WTC11 (cell line): ENCODE data around the gene SCD. TPM values are rescaled to one million over a fixed set of nuclear protein-coding genes. Genes with fewer than 3 reads are reported as not detected.

ENCODE experiments used
- ATAC-seq: fragments of 200-7000 bp; cut with Tn5 transposase; 2 replicates; pipeline ENCODE4 v1.10.0; 2021; ENCODE audit warnings: mild to moderate bottlenecking, moderate library complexity
- CTCF ChIA-PET: fragments of 300-600 bp; sonication (Branson Sonifier 250); formaldehyde crosslinking; loops from one replicate; lab custom pipeline; 2021; ENCODE audit warnings: antibody characterized with exemption; lab: Charles Lee
- POLR2A ChIA-PET: fragments of 350-600 bp; sonication (Branson Sonifier 250); formaldehyde crosslinking; loops from one replicate; lab custom pipeline; 2021; ENCODE audit warnings: antibody characterized with exemption; lab: Charles Lee
- DNase-seq: peaks from one replicate; pipeline ENCODE4 v3.0.0; 2021; ENCODE audit warnings: low spot score
- H3K27ac Mint-ChIP-seq: 2 replicates; pipeline ENCODE4 v1.8.0; 2021; ENCODE audit warnings: mixed read lengths
- H3K27me3 Mint-ChIP-seq: 2 replicates; pipeline ENCODE4 v1.8.0; 2021; ENCODE audit warnings: low read depth, mild to moderate bottlenecking, moderate library complexity, mixed read lengths
- H3K36me3 Mint-ChIP-seq: 2 replicates; pipeline ENCODE4 v1.8.0; 2021; ENCODE audit warnings: mixed read lengths
- H3K4me1 Mint-ChIP-seq: 2 replicates; pipeline ENCODE4 v1.8.0; 2022; ENCODE audit warnings: mixed read lengths
- H3K4me3 Mint-ChIP-seq: 2 replicates; pipeline ENCODE4 v1.8.0; 2021; ENCODE audit warnings: mild to moderate bottlenecking, moderate library complexity, mixed read lengths
- H3K9me3 Mint-ChIP-seq: 2 replicates; pipeline ENCODE4 v1.8.0; 2021; ENCODE audit warnings: mixed read lengths
- GABPB1 ChIP-seq: sonication (generic); formaldehyde crosslinking; IDR thresholded peaks from 2 replicates; pipeline ENCODE4 v1.8.1; 2023; ENCODE audit warnings: mild to moderate bottlenecking, missing genetic modification reagents
- GTF2I ChIP-seq: fragments of 250-450 bp; sonication (Bioruptor Pico); conservative IDR thresholded peaks from 2 replicates; pipeline ENCODE4 v1.4.0; 2021; ENCODE audit warnings: mild to moderate bottlenecking
- IRF2 ChIP-seq: sonication (generic); formaldehyde crosslinking; IDR thresholded peaks from 2 replicates; pipeline ENCODE4 v1.8.0; 2022; ENCODE audit warnings: low read depth, missing genetic modification reagents, borderline replicate concordance
- NFYB ChIP-seq: sonication (generic); formaldehyde crosslinking; conservative IDR thresholded peaks from 2 replicates; pipeline ENCODE4 v1.8.0; 2022; ENCODE audit warnings: low read depth, missing genetic modification reagents
- NR2C2 ChIP-seq: sonication (generic); formaldehyde crosslinking; IDR thresholded peaks from 2 replicates; pipeline ENCODE4 v1.8.0; 2022; ENCODE audit warnings: mild to moderate bottlenecking, missing genetic modification reagents
- RORB ChIP-seq: fragments of 250-450 bp; sonication (Bioruptor Pico); IDR thresholded peaks from 2 replicates; pipeline ENCODE4 v1.9.0; 2021; ENCODE audit warnings: mild to moderate bottlenecking
- SMAD3 ChIP-seq: sonication (generic); formaldehyde crosslinking; IDR thresholded peaks from 2 replicates; pipeline ENCODE4 v1.8.0; 2022; ENCODE audit warnings: missing genetic modification reagents, mild to moderate bottlenecking, borderline replicate concordance
- SOX15 ChIP-seq: fragments of 250-450 bp; sonication (Bioruptor Pico); IDR thresholded peaks from 2 replicates; pipeline ENCODE4 v1.9.0; 2021; ENCODE audit warnings: mild to moderate bottlenecking
- SP1 ChIP-seq: sonication (generic); formaldehyde crosslinking; conservative IDR thresholded peaks from 2 replicates; pipeline ENCODE4 v1.8.1; 2022; ENCODE audit warnings: missing genetic modification reagents
- TP53 ChIP-seq: sonication (generic); formaldehyde crosslinking; IDR thresholded peaks from 2 replicates; pipeline ENCODE4 v1.8.1; 2023; ENCODE audit warnings: mild to moderate bottlenecking, missing genetic modification reagents
- ZNF121 ChIP-seq: sonication (generic); formaldehyde crosslinking; IDR thresholded peaks from 2 replicates; pipeline ENCODE4 v1.8.0; 2023; ENCODE audit warnings: missing genetic modification reagents
- ZNF138 ChIP-seq: sonication (generic); formaldehyde crosslinking; conservative IDR thresholded peaks from 2 replicates; pipeline ENCODE4 v1.8.1; 2022; ENCODE audit warnings: mild to moderate bottlenecking, moderate library complexity, missing genetic modification reagents
- ZNF317 ChIP-seq: sonication (generic); formaldehyde crosslinking; IDR thresholded peaks from 2 replicates; pipeline ENCODE4 v1.8.1; 2023; ENCODE audit warnings: low read depth, mild to moderate bottlenecking, moderate library complexity, missing genetic modification reagents, borderline replicate concordance
- ZNF671 ChIP-seq: fragments of 250-450 bp; sonication (Bioruptor Pico); IDR thresholded peaks from 2 replicates; pipeline ENCODE4 v1.8.0; 2021; ENCODE audit warnings: mild to moderate bottlenecking
- total RNA-seq: library from RNA; stranded (reverse); gene quantifications from 3 replicates; pipeline ENCODE4 v1.2.3, GENCODE V29; 2021
- TF ChIP-seq, protein P1 (sequence below): sonication (generic); formaldehyde crosslinking; IDR thresholded peaks from 2 replicates; pipeline ENCODE4 v1.8.1; 2023; ENCODE audit warnings: mild to moderate bottlenecking, missing genetic modification reagents
- TF ChIP-seq, protein P2 (sequence below): fragments of 250-450 bp; sonication (Bioruptor Pico); IDR thresholded peaks from 2 replicates; pipeline ENCODE4 v1.9.0; 2021; ENCODE audit warnings: mild to moderate bottlenecking
- TF ChIP-seq, protein P3 (sequence below): fragments of 250-450 bp; sonication (Bioruptor Pico); IDR thresholded peaks from 2 replicates; pipeline ENCODE4 v1.9.0; 2021; ENCODE audit warnings: mild to moderate bottlenecking
- TF ChIP-seq, protein P4 (sequence below): sonication (generic); formaldehyde crosslinking; IDR thresholded peaks from 2 replicates; pipeline ENCODE4 v1.8.1; 2022; ENCODE audit warnings: mild to moderate bottlenecking, missing genetic modification reagents, moderate library complexity, borderline replicate concordance
- TF ChIP-seq, protein P5 (sequence below): sonication (generic); formaldehyde crosslinking; IDR thresholded peaks from 2 replicates; pipeline ENCODE4 v1.8.0; 2023; ENCODE audit warnings: missing genetic modification reagents, mild to moderate bottlenecking, borderline replicate concordance
- TF ChIP-seq, protein P6 (sequence below): sonication (generic); formaldehyde crosslinking; IDR thresholded peaks from 2 replicates; pipeline ENCODE4 v1.8.1; 2022; ENCODE audit warnings: missing genetic modification reagents, borderline replicate concordance
- TF ChIP-seq, protein P7 (sequence below): fragments of 200-600 bp; IDR thresholded peaks from 2 replicates; pipeline ENCODE4 v1.8.0; 2022; ENCODE audit warnings: antibody characterized with exemption

The SCD gene
- total RNA-seq, 1 experiment from 2014 or later: 556 TPM

DNA sequence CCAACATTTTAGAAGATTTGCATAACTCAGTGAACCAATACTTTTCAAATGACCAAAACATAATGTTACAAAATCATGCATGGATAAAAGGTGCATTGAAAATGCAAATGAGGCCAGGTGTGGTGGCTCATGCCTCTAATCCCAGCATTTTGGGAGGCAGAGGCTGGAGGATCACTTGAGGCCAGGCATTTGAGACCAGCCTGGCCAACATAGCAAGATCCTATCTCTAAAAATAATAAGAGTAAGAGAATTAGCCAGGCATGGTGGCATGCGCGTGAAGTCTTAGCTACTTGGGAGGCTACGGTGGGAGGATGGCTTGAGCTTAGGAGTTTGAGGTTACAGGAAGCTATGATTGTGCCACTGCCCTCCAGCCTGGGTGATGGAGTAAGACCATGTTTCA is 33.4 kb downstream of the SCD start:
- Mint-ChIP-seq H3K4me3 (no peak overlapping the region), H3K9me3 (no peaks in the 10 kb centered on the region), H3K36me3 (peaks cover 55% of the 10 kb centered on the region), H3K27me3 (no peaks in the 10 kb centered on the region), H3K4me1 (peaks cover 5% of the 10 kb centered on the region; the same call in 1 of the 2 replicates), H3K27ac (no peak overlapping the region)
- DNase-seq: no peak
- CTCF ChIA-PET: interaction anchor here (1.2 kb wide), 1 partner anchor 77 kb away, joined by 3 read pairs; no protein-coding TSS in a partner anchor
- no peak for ATAC-seq
- TF ChIP-seq ZNF121 (peak; percentile 86), NFYB (CRISPR knock-in tag) (no peak), SP1 (no peak)
- TF ChIP-seq, protein P1, sequence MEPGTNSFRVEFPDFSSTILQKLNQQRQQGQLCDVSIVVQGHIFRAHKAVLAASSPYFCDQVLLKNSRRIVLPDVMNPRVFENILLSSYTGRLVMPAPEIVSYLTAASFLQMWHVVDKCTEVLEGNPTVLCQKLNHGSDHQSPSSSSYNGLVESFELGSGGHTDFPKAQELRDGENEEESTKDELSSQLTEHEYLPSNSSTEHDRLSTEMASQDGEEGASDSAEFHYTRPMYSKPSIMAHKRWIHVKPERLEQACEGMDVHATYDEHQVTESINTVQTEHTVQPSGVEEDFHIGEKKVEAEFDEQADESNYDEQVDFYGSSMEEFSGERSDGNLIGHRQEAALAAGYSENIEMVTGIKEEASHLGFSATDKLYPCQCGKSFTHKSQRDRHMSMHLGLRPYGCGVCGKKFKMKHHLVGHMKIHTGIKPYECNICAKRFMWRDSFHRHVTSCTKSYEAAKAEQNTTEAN (CRISPR knock-in tag): no peak
- POLR2A ChIA-PET: interaction anchor here (0.6 kb wide), 3 partner anchors 10 to 129 kb away, joined by 3 to 5 read pairs (median 3); no protein-coding TSS in a partner anchor

DNA sequence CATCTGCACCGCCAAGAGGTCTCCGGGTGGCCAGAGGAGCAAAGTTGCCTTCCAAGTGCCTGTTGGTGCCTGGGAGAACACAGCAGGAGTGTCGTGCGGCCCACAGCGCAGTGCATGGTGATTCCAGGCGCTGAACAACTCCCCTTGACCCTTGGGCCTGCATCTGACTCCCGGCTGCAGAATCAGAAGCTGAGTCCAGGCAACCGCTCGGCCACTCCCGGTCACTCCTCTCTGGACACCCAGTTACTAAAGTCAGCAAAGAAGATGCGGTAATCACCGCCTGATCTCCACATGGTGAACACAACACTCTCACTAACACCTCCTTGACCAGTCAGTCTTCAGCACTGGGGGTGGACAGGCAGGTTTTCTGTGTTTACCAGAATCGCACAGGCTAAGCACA is 35.5 kb downstream of the SCD start:
- ATAC-seq: no peak

More for the DNA sequence above, 35.5 kb downstream of the SCD start:
- ChIA-PET POLR2A (no interaction called here), CTCF (no interaction called here)
- TF ChIP-seq, protein P2, sequence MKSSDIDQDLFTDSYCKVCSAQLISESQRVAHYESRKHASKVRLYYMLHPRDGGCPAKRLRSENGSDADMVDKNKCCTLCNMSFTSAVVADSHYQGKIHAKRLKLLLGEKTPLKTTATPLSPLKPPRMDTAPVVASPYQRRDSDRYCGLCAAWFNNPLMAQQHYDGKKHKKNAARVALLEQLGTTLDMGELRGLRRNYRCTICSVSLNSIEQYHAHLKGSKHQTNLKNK (CRISPR knock-in tag): no peak
- TF ChIP-seq SMAD3 (CRISPR knock-in tag): no peak
- TF ChIP-seq GABPB1 (CRISPR knock-in tag): no peak
- TF ChIP-seq, protein P3, sequence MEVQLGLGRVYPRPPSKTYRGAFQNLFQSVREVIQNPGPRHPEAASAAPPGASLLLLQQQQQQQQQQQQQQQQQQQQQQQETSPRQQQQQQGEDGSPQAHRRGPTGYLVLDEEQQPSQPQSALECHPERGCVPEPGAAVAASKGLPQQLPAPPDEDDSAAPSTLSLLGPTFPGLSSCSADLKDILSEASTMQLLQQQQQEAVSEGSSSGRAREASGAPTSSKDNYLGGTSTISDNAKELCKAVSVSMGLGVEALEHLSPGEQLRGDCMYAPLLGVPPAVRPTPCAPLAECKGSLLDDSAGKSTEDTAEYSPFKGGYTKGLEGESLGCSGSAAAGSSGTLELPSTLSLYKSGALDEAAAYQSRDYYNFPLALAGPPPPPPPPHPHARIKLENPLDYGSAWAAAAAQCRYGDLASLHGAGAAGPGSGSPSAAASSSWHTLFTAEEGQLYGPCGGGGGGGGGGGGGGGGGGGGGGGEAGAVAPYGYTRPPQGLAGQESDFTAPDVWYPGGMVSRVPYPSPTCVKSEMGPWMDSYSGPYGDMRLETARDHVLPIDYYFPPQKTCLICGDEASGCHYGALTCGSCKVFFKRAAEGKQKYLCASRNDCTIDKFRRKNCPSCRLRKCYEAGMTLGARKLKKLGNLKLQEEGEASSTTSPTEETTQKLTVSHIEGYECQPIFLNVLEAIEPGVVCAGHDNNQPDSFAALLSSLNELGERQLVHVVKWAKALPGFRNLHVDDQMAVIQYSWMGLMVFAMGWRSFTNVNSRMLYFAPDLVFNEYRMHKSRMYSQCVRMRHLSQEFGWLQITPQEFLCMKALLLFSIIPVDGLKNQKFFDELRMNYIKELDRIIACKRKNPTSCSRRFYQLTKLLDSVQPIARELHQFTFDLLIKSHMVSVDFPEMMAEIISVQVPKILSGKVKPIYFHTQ: no peak
- TF ChIP-seq, protein P4, sequence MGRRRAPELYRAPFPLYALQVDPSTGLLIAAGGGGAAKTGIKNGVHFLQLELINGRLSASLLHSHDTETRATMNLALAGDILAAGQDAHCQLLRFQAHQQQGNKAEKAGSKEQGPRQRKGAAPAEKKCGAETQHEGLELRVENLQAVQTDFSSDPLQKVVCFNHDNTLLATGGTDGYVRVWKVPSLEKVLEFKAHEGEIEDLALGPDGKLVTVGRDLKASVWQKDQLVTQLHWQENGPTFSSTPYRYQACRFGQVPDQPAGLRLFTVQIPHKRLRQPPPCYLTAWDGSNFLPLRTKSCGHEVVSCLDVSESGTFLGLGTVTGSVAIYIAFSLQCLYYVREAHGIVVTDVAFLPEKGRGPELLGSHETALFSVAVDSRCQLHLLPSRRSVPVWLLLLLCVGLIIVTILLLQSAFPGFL (CRISPR knock-in tag): no peak
- no peak for TF ChIP-seq GTF2I
- no peak for TF ChIP-seq RORB (CRISPR knock-in tag)
- TF ChIP-seq, protein P5, sequence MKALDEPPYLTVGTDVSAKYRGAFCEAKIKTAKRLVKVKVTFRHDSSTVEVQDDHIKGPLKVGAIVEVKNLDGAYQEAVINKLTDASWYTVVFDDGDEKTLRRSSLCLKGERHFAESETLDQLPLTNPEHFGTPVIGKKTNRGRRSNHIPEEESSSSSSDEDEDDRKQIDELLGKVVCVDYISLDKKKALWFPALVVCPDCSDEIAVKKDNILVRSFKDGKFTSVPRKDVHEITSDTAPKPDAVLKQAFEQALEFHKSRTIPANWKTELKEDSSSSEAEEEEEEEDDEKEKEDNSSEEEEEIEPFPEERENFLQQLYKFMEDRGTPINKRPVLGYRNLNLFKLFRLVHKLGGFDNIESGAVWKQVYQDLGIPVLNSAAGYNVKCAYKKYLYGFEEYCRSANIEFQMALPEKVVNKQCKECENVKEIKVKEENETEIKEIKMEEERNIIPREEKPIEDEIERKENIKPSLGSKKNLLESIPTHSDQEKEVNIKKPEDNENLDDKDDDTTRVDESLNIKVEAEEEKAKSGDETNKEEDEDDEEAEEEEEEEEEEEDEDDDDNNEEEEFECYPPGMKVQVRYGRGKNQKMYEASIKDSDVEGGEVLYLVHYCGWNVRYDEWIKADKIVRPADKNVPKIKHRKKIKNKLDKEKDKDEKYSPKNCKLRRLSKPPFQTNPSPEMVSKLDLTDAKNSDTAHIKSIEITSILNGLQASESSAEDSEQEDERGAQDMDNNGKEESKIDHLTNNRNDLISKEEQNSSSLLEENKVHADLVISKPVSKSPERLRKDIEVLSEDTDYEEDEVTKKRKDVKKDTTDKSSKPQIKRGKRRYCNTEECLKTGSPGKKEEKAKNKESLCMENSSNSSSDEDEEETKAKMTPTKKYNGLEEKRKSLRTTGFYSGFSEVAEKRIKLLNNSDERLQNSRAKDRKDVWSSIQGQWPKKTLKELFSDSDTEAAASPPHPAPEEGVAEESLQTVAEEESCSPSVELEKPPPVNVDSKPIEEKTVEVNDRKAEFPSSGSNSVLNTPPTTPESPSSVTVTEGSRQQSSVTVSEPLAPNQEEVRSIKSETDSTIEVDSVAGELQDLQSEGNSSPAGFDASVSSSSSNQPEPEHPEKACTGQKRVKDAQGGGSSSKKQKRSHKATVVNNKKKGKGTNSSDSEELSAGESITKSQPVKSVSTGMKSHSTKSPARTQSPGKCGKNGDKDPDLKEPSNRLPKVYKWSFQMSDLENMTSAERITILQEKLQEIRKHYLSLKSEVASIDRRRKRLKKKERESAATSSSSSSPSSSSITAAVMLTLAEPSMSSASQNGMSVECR (CRISPR knock-in tag): no peak
- no peak for TF ChIP-seq ZNF138 (CRISPR knock-in tag)
- no peak for TF ChIP-seq SOX15 (CRISPR knock-in tag)
- TF ChIP-seq, protein P6, sequence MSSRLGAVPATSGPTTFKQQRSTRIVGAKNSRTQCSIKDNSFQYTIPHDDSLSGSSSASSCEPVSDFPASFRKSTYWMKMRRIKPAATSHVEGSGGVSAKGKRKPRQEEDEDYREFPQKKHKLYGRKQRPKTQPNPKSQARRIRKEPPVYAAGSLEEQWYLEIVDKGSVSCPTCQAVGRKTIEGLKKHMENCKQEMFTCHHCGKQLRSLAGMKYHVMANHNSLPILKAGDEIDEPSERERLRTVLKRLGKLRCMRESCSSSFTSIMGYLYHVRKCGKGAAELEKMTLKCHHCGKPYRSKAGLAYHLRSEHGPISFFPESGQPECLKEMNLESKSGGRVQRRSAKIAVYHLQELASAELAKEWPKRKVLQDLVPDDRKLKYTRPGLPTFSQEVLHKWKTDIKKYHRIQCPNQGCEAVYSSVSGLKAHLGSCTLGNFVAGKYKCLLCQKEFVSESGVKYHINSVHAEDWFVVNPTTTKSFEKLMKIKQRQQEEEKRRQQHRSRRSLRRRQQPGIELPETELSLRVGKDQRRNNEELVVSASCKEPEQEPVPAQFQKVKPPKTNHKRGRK (CRISPR knock-in tag): no peak
- TF ChIP-seq TP53: no peak
- no peak for TF ChIP-seq ZNF317 (CRISPR knock-in tag)
- TF ChIP-seq, protein P7, sequence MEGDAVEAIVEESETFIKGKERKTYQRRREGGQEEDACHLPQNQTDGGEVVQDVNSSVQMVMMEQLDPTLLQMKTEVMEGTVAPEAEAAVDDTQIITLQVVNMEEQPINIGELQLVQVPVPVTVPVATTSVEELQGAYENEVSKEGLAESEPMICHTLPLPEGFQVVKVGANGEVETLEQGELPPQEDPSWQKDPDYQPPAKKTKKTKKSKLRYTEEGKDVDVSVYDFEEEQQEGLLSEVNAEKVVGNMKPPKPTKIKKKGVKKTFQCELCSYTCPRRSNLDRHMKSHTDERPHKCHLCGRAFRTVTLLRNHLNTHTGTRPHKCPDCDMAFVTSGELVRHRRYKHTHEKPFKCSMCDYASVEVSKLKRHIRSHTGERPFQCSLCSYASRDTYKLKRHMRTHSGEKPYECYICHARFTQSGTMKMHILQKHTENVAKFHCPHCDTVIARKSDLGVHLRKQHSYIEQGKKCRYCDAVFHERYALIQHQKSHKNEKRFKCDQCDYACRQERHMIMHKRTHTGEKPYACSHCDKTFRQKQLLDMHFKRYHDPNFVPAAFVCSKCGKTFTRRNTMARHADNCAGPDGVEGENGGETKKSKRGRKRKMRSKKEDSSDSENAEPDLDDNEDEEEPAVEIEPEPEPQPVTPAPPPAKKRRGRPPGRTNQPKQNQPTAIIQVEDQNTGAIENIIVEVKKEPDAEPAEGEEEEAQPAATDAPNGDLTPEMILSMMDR: no peak
- no peak for TF ChIP-seq IRF2 (CRISPR knock-in tag)
- TF ChIP-seq ZNF671 (CRISPR knock-in tag): no peak
- TF ChIP-seq NR2C2 (CRISPR knock-in tag): no peak
- DNase-seq: no peak
- Mint-ChIP-seq H3K9me3 (peaks cover 2% of the 10 kb centered on the region), H3K27me3 (peaks cover 3% of the 10 kb centered on the region; the same call in 1 of the 2 replicates), H3K4me3 (no peak overlapping the region), H3K27ac (no peak overlapping the region), H3K36me3 (peaks cover 77% of the 10 kb centered on the region), H3K4me1 (no peaks in the 10 kb centered on the region)
